Hindlimb muscle (tissue), 1 donor: ENCODE data around the gene PPM1F. TPM values are rescaled to one million over a fixed set of nuclear protein-coding genes. Genes with fewer than 3 reads are reported as not detected.

Source experiments
- DNase-seq: peaks from one replicate; pipeline ENCODE4 v3.0.0-alpha.2; 2013
- polyA plus RNA-seq: library from polyadenylated mRNA; unstranded; fragments of 120-200 nt; gene quantifications from one replicate; pipeline ENCODE4 v1.2.1, GENCODE V29; 2013; ENCODE audit not compliant: insufficient read length

PPM1F gene
- polyA plus RNA-seq, 1 donor, result 52.5 TPM

GRCh38 chr22:21975854-21976345, 23.3 kb upstream of the PPM1F start:
- no peak for DNase-seq

- no peak for DNase-seq
Measured at GRCh38 chr22:21975273-21975672, 22.6 kb upstream of the PPM1F start.

GRCh38 chr22:21974058-21974649, 21.5 kb upstream of the PPM1F start:
- DNase-seq, result no peak

- DNase-seq, result no peak
Measured at GRCh38 chr22:21972806-21973205, 20.2 kb upstream of the PPM1F start.

- DNase-seq, result no peak
Measured at GRCh38 chr22:21972293-21972779, 19.7 kb upstream of the PPM1F start.

GRCh38 chr22:21971858-21972275, 19.2 kb upstream of the PPM1F start:
- no peak for DNase-seq

GRCh38 chr22:21970800-21971617, 18.4 kb upstream of the PPM1F start:
- DNase-seq, result no peak

GRCh38 chr22:21970037-21970799, 17.6 kb upstream of the PPM1F start:
- no peak for DNase-seq

GRCh38 chr22:21968452-21969129, 15.9 kb upstream of the PPM1F start:
- no peak for DNase-seq

- DNase-seq, result no peak
Measured at GRCh38 chr22:21967693-21968271, 15.1 kb upstream of the PPM1F start.

GRCh38 chr22:21966643-21967516, 14.2 kb upstream of the PPM1F start:
- no peak for DNase-seq

- no peak for DNase-seq
Measured at GRCh38 chr22:21965762-21966288, 13.2 kb upstream of the PPM1F start.

GRCh38 chr22:21964918-21965484, 12.4 kb upstream of the PPM1F start:
- DNase-seq, result no peak

- DNase-seq, result no peak
Measured at GRCh38 chr22:21964234-21964633, 11.6 kb upstream of the PPM1F start.

- DNase-seq, result no peak
Measured at GRCh38 chr22:21963790-21964211, 11.2 kb upstream of the PPM1F start.

- DNase-seq, result no peak
Measured at GRCh38 chr22:21963286-21963685, 10.6 kb upstream of the PPM1F start.

GRCh38 chr22:21962655-21962949, 10.0 kb upstream of the PPM1F start:
- DNase-seq, result no peak

- DNase-seq, result no peak
Measured at GRCh38 chr22:21961886-21962654, 9.4 kb upstream of the PPM1F start.

- DNase-seq, result no peak
Measured at GRCh38 chr22:21961127-21961867, 8.6 kb upstream of the PPM1F start.
